Ascending aorta (tissue), 2 donors: ENCODE data around the gene MGMT. TPM values are rescaled to one million over a fixed set of nuclear protein-coding genes. Genes with fewer than 3 reads are reported as not detected.

ENCODE experiments used
- DNase-seq, 2 donors: peaks; one replicate each; pipeline ENCODE4 v3.0.0-alpha.2; 2019; ENCODE audit warnings: low spot score in 2 of 2
- H3K27ac ChIP-seq, 2 donors: fragments of 200-600 bp; sonication (generic); one replicate each; pipeline ENCODE4 v1.5.1; 2016 to 2017; ENCODE audit warnings: mild to moderate bottlenecking in 1 of 2
- H3K27me3 ChIP-seq: fragments of 200-600 bp; sonication (generic); one replicate; pipeline ENCODE4 v1.5.1; 2017
- H3K36me3 ChIP-seq, 2 donors: fragments of 200-600 bp; sonication (generic); one replicate each; pipeline ENCODE4 v1.5.1; 2016
- H3K4me1 ChIP-seq, 2 donors: fragments of 200-600 bp; sonication (generic); one replicate each; pipeline ENCODE4 v1.5.1; 2016 to 2017; ENCODE audit warnings: mild to moderate bottlenecking in 1 of 2
- H3K4me3 ChIP-seq, 2 donors: fragments of 200-600 bp; sonication (generic); one replicate each; pipeline ENCODE4 v1.5.1; 2016 to 2017; ENCODE audit warnings: mild to moderate bottlenecking in 1 of 2
- H3K9me3 ChIP-seq, 2 donors: fragments of 200-600 bp; sonication (generic); one replicate each; pipeline ENCODE4 v1.5.1; 2016
- CTCF ChIP-seq, 3 experiments: fragments of 200-600 bp in 2 of 3; fragments of 450-650 bp in 1 of 3; sonication (generic) in 2 of 3; IDR thresholded peaks; one replicate each; pipeline ENCODE4 v1.5.1; 2016 to 2019; ENCODE audit warnings: antibody characterized with exemption in 3 of 3, mild to moderate bottlenecking in 1 of 3, moderate library complexity in 1 of 3
- intact Hi-C: fragments of 100-400 bp; cut with DNase I; formaldehyde crosslinking; loops from one replicate; pipeline ENCODE4 v1.15.1; 2023
- total RNA-seq: library from RNA; depleted of rRNA; stranded (reverse); fragments of >200 nt; gene quantifications from one replicate; pipeline ENCODE4 v1.1.0, GENCODE V29; 2016

The MGMT gene
- total RNA-seq, 1 donor from 2014 or later, result 7.0 TPM

GRCh38 chr10:129455625-129456024 is 11.4 kb upstream of the MGMT start:
- Histone ChIP-seq H3K27me3 (no peaks in the 10 kb centered on the region), H3K4me3 (no peak overlapping the region), H3K36me3 (no peaks in the 10 kb centered on the region), H3K27ac (no peak overlapping the region), H3K4me1 (no peaks in the 10 kb centered on the region), H3K9me3 (no peaks in the 10 kb centered on the region)
- intact Hi-C loops, result no loop called here
- no peak for TF ChIP-seq CTCF (IDR thresholded peaks at IDR 0.05)
- no peak for DNase-seq

GRCh38 chr10:129459762-129460539 is 7.1 kb upstream of the MGMT start:
- no peak for DNase-seq
- Histone ChIP-seq H3K9me3 (no peaks in the 10 kb centered on the region), H3K27ac (no peak overlapping the region), H3K4me3 (no peak overlapping the region), H3K4me1 (no peaks in the 10 kb centered on the region), H3K27me3 (no peaks in the 10 kb centered on the region), H3K36me3 (no peaks in the 10 kb centered on the region)
- intact Hi-C loops, result no loop called here
- TF ChIP-seq CTCF (IDR thresholded peaks at IDR 0.05), result no peak

- Histone ChIP-seq H3K27ac (no peak overlapping the region), H3K4me1 (peaks cover 5 to 7% of the 10 kb centered on the region in 2 donors), H3K27me3 (no peaks in the 10 kb centered on the region), H3K4me3 (no peak overlapping the region), H3K36me3 (no peaks in the 10 kb centered on the region), H3K9me3 (no peaks in the 10 kb centered on the region)
- DNase-seq, result no peak
- intact Hi-C loops, result no loop called here
- no peak for TF ChIP-seq CTCF (IDR thresholded peaks at IDR 0.05)
Observed at GRCh38 chr10:129462257-129462795, 4.7 kb upstream of the MGMT start.

GRCh38 chr10:129464251-129464650 is 2.8 kb upstream of the MGMT start:
- Histone ChIP-seq H3K27me3 (no peaks in the 10 kb centered on the region), H3K9me3 (no peaks in the 10 kb centered on the region), H3K27ac (no peak overlapping the region), H3K4me1 (peaks cover 5 to 9% of the 10 kb centered on the region in 2 donors), H3K4me3 (no peak overlapping the region), H3K36me3 (no peaks in the 10 kb centered on the region)
- no peak for DNase-seq
- intact Hi-C loops, result no loop called here
- no peak for TF ChIP-seq CTCF (IDR thresholded peaks at IDR 0.05)

- intact Hi-C loops, result loop anchor here (5.0 kb wide), 2 partner anchors 369 to 496 kb away; partner anchors contain the start of gene EBF3
- no peak for DNase-seq
- H3K27ac ChIP-seq, result peak overlapping the region; percentile 71 to 88
Observed at GRCh38 chr10:129465796-129466702, 992 bp upstream of the MGMT start.

More at GRCh38 chr10:129465796-129466702, 992 bp upstream of the MGMT start:
- peak overlapping the region; percentile 59 to 74 for H3K4me3 ChIP-seq
- peaks cover 5 to 9% of the 10 kb centered on the region in 2 donors for H3K4me1 ChIP-seq
- H3K27me3 ChIP-seq, result no peaks in the 10 kb centered on the region
- peaks cover 0 to 5% of the 10 kb centered on the region in 2 donors for H3K36me3 ChIP-seq
- H3K9me3 ChIP-seq, result no peaks in the 10 kb centered on the region
- TF ChIP-seq CTCF (IDR thresholded peaks at IDR 0.05), result no peak
